A673 (cell line): ENCODE measurements around the gene ZNF664.

Experiments
- EZH2 ChIP-seq: fragments of 200-600 bp; sonication (generic); IDR thresholded peaks from 2 replicates; pipeline ENCODE4 v1.6.1; 2017; ENCODE audit warnings: borderline replicate concordance, low read depth, mild to moderate bottlenecking, mixed read lengths, antibody characterized with exemption, low read length; ENCODE audit not compliant: poor library complexity, severe bottlenecking
- TF ChIP-seq, protein P1 (sequence below): fragments of 300-800, 200-600 bp; sonication (generic); conservative IDR thresholded peaks from 2 replicates; pipeline ENCODE4 v1.5.1; 2017; ENCODE audit warnings: low read depth, mild to moderate bottlenecking, antibody characterized with exemption, low read length, moderate library complexity, mixed read lengths

DNA sequence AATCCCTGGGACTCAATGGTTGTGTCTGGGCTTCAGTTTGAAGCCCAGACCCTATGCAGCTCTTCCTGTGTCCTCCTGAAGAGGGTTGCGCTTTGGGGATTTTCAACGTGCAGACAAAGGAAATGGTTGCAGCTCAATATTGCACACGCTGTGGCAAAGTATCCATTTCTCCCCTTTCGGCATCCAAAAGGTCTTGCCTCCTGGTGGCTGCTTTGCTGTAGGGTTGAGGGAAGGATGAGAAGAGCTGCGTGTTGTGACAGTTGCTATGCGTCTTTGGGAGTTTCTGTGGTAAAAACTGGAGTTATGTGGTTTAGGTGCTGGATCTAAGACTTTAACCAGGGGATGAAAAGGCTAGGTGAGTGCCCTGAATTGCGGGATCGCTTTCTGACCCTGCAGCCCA lies 71.0 kb downstream of the ZNF664 start:
- TF ChIP-seq, protein P1, sequence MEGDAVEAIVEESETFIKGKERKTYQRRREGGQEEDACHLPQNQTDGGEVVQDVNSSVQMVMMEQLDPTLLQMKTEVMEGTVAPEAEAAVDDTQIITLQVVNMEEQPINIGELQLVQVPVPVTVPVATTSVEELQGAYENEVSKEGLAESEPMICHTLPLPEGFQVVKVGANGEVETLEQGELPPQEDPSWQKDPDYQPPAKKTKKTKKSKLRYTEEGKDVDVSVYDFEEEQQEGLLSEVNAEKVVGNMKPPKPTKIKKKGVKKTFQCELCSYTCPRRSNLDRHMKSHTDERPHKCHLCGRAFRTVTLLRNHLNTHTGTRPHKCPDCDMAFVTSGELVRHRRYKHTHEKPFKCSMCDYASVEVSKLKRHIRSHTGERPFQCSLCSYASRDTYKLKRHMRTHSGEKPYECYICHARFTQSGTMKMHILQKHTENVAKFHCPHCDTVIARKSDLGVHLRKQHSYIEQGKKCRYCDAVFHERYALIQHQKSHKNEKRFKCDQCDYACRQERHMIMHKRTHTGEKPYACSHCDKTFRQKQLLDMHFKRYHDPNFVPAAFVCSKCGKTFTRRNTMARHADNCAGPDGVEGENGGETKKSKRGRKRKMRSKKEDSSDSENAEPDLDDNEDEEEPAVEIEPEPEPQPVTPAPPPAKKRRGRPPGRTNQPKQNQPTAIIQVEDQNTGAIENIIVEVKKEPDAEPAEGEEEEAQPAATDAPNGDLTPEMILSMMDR: no peak
- TF ChIP-seq EZH2: no peak
